Forelimb muscle (tissue), 1 donor: ENCODE results near the gene GOLGA6L7. TPM values are rescaled to one million over a fixed set of nuclear protein-coding genes. Genes with fewer than 3 reads are reported as not detected.
"Not testable (repeated sequence)": the region's sequence is repeated elsewhere in the genome, so short reads cannot be mapped to it uniquely, and the experiment has no call there.

Experiments used
- DNase-seq: peaks from one replicate; pipeline ENCODE4 v3.0.0-alpha.2; 2013; ENCODE audit warnings: low read depth
- polyA plus RNA-seq: library from polyadenylated mRNA; unstranded; fragments of 120-200 nt; gene quantifications from one replicate; pipeline ENCODE4 v1.2.1, GENCODE V29; 2013; ENCODE audit not compliant: insufficient read length

The GOLGA6L7 gene
- polyA plus RNA-seq, 1 donor = 0.15 TPM

- DNase-seq = not testable (repeated sequence)
Observed at GRCh38 chr15:28844147-28844546, 4.3 kb downstream of the GOLGA6L7 start.

GRCh38 chr15:28843520-28843919 lies 4.9 kb downstream of the GOLGA6L7 start:
- DNase-seq = not testable (repeated sequence)

DNA sequence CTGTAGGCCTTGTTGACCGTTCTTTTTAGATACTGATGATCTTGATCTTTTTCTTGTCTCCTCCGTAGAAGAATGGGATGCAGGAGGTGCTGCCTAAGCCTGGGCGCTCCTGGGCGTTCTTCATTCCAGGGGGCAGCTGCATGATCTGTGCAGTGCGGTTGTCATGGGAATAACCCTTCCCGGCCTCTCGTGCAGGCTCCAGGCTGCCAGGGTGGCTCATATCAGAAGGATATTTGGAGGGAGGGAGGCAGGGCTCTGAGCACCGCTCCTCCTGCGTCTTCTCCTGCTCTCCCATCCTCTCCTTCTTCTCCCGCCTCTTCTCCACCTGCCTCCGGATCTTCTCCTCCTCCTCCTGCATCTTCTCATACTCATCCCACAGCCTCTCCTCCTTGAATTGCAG lies 6.2 kb downstream of the GOLGA6L7 start:
- not testable (repeated sequence) for DNase-seq

GRCh38 chr15:28840285-28840684 lies 8.2 kb downstream of the GOLGA6L7 start:
- DNase-seq = not testable (repeated sequence)

DNA sequence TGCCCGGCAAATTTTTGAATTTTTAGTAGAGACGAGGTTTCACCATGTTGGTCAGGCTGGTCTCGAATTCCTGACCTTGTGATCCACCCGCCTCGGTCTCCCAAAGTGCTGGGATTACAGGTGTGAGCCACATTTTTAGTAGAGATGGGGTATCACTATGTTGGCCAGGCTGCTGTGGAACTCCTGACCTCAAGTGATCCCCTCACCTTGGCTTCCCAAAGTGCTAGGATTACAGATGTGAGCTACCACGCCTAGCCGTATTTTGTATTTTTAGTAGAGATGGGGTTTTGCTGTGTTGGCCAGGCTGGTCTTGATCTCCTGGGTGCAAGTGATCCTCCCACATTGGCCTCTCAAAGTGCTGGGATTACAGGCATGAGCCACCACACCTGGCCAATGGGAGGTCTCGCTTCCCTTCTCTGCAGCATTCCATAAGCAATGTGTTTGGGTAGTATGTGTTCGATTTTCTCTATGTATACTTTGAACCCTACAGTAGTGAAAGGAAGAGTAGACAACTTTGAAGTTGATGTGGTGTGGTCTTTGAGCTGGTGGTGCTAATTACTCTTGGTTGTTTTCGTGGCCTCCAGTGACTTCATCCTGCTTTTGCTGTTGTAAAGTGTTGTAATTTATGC lies 13.4 kb downstream of the GOLGA6L7 start:
- not testable (repeated sequence) for DNase-seq

DNA sequence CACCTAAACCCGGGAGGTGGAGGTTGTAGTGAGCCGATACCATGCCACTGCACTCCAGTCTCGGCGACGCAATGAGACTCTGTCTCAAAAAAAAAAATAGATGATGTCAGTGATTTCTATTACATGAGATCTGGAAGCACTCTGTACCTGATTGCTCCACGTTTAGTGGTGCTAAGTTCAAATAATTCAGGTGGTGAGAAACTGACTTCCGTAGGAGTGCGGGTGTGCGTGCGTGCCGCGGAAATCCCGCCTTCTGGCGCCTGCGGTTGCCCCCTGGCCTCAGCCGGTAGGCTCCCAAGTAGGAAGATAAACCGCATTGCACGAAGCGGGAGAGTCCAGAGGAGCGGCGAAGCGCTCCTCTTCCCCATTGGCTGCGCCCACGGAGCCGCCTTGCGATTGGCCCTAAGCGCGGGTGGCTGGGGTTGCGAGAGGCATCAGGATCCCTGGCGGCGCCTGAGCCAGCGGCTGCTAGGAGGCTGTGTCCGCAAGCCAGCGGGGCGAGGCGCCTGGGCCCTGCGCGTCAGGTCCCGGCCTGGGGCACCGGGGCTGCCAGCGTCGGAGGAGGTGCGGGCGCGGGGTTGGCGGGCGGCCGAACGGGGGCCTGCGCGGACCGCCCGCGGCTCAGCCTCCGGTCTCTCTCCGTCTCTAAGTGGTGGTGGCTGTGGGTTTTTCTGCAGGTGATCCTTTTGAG lies 16.4 kb downstream of the GOLGA6L7 start:
- DNase-seq = not testable (repeated sequence)

- DNase-seq = not testable (repeated sequence)
Observed at GRCh38 chr15:28821420-28821819, 27.0 kb downstream of the GOLGA6L7 start.

GRCh38 chr15:28819930-28820295 lies 28.5 kb downstream of the GOLGA6L7 start:
- not testable (repeated sequence) for DNase-seq

DNA sequence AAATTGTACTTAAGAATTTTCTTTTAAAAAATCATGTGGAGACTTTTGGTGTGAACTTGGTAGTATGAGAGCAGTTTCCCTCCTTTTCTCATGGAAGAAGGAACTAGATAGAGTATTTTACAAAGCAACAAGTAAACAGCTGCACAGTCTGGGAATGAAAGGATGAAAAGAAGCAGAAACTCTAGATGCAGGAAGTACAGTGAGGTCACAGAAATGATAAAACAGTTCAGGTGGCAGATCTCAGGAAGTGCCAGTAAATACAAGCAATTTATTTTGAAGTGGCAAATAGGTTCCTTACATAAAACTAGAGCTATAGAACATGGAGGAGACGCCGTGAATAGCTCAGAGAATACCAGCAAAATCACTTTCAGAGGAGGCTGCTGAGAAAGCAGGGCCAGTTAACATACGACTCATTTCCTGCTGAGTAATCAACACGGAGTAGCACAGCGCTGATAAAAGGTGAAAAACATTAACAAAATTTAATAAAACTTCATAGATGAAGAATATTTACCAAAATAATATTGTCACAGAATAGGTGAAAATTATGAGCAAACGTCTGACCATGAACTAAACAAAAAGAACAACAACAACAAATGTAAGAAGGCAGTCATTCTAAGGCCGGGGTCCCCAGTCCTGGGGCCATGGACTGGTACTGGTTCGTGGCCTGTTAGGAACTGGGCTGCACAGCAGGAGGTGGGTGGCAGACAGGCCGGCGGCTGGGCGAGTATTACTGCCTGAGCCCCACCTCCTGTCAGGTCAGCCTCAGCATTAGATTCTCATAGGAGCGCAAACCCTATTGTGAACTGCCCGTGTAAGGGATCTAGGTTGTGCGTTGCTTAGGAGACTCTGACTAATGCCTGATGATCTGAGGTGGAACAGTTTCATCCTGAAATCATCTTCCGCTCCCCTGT lies 29.2 kb downstream of the GOLGA6L7 start:
- not testable (repeated sequence) for DNase-seq

GRCh38 chr15:28818168-28818567 lies 30.3 kb downstream of the GOLGA6L7 start:
- not testable (repeated sequence) for DNase-seq

DNA sequence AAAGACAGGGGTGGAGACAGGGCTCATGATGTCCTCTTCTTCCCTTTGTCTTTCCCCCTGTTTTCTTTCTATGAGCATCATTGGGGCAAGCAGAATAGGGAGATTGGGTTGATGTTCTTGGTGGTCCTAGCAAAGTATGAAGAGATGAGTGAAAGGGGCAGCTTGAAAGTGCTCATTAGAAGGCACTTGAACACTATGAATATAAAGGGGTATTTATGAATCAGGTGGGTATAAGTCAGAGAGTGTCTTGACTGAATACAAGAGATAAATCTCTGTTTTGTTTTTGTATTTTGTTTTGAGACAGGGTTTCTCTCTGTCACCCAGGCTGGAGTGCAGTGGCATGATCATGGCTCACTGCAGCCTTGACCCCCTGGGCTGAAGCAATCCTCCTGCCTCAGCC lies 34.4 kb downstream of the GOLGA6L7 start:
- not testable (repeated sequence) for DNase-seq

- not testable (repeated sequence) for DNase-seq
Observed at GRCh38 chr15:28813392-28813791, 35.1 kb downstream of the GOLGA6L7 start.

DNA sequence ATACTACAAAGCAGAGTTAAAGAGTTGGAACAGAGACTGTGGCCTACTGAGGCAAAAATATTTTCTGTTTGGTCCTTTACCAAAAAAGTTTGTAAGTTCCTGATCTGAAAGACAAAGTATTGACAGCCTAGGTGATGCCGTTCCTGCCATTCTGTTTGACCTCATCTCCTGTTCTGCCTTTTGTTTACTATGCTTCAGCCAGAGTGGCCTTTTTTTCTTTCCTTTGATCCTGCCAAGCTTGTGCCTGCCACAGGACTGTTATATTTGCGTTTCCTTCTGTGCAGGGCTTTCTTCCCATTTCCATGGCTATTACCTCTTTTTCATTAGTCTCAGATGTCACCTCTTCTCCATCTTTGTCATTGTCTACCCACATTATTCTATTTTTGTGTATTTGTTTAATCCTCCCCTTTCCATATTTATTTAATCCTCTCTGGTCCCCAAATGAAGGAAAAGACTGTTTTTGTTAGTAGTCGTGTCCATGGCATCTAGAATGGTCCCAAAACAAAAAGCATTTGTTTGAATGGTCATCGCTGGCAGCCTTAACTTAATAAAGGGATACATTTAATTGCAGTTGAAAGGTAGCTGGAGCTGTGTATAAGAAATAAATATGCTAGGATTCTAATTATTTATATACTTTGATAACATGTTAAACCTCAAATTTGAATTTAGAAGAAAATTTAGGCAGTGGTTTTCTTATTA lies 36.4 kb downstream of the GOLGA6L7 start:
- not testable (repeated sequence) for DNase-seq

GRCh38 chr15:28810444-28810843 lies 38.0 kb downstream of the GOLGA6L7 start:
- not testable (repeated sequence) for DNase-seq

DNA sequence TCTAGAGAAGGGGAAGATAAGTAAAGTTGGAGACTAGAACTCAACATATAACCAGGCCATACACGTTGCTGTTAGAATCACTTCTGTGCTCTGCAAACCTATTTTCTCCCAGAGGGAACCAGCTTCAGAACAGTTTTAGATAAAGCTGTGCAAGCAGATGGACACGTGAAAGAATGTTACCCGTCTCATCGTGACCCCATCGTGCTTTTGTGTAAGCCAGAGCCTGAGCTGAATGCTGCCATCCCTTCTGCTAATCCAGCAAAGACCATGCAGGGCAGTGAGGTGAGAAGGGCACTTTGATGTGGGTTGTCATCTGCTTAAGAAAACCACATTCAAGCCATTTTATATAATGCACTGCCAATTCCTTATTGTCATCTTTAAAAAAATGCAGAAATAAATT lies 40.3 kb downstream of the GOLGA6L7 start:
- not testable (repeated sequence) for DNase-seq

- not testable (repeated sequence) for DNase-seq
Observed at GRCh38 chr15:28800366-28800765, 48.1 kb downstream of the GOLGA6L7 start.

DNA sequence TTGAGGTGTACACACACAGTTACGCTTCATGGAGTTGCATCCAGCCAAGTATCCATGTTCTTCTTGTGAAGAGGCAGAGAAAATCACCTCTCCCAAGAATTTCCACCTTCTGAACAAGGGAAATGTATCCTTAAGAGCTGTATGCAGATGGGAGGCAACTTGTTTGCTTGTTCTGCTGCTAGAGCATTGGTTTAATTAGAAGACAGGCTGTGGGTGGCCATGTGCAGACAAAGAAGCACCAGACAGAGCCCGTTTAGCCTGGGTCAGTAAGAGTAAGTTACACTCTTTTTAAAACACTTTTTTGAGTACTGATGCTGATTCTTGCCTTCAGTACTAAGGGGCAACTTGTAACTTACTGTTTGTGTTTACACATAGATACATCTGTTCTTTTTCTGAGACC lies 50.2 kb downstream of the GOLGA6L7 start:
- DNase-seq = not testable (repeated sequence)

GRCh38 chr15:28794231-28794630 lies 54.2 kb downstream of the GOLGA6L7 start:
- not testable (repeated sequence) for DNase-seq
